ENCODE measurements around the gene TMX2. TPM values are rescaled to one million over a fixed set of nuclear protein-coding genes. Genes with fewer than 3 reads are reported as not detected.

Gene TMX2, protein sequence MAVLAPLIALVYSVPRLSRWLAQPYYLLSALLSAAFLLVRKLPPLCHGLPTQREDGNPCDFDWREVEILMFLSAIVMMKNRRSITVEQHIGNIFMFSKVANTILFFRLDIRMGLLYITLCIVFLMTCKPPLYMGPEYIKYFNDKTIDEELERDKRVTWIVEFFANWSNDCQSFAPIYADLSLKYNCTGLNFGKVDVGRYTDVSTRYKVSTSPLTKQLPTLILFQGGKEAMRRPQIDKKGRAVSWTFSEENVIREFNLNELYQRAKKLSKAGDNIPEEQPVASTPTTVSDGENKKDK
- total RNA-seq: 38.9 and 56.1 TPM in 2 replicates

DNA sequence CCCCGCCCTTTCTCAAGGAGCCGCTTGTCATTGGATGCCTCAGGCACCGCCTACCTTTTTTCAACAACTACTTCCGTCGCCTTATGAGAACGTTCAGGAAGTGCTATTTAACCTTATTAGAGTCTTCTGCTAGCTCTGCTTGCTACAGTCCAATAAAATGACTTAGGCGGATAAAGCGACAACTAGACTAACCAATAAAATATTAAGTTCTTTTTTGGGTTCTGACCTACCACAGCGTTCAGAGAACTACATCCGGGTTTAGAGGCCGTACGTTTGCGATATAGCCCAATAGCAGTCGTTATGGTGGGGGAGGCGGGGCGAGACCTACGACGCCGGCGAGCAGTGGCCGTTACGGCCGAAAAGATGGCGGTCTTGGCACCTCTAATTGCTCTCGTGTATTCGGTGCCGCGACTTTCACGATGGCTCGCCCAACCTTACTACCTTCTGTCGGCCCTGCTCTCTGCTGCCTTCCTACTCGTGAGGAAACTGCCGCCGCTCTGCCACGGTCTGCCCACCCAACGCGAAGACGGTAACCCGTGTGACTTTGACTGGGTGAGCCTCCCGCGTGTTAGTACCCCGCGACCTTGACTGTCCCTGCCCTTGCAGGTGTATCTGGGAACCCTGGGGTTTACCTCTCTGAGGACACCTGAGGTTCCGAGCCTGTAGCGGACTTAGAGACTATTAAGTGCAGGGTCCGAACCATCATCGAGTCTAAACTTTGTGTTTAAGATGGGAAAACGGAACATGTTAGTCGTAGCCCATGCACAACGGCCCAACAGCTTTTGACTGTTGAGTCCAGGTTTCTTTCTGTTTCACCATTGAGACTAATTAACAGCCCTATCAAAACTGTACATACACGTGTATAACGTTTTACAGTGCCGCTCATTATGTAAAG is at the start of gene TMX2:
Gene TMX2 (plus strand): TSS at position 338 of the 895 bp plus-strand sequence. CDS start 26 bp downstream, at position 364.

DNA sequence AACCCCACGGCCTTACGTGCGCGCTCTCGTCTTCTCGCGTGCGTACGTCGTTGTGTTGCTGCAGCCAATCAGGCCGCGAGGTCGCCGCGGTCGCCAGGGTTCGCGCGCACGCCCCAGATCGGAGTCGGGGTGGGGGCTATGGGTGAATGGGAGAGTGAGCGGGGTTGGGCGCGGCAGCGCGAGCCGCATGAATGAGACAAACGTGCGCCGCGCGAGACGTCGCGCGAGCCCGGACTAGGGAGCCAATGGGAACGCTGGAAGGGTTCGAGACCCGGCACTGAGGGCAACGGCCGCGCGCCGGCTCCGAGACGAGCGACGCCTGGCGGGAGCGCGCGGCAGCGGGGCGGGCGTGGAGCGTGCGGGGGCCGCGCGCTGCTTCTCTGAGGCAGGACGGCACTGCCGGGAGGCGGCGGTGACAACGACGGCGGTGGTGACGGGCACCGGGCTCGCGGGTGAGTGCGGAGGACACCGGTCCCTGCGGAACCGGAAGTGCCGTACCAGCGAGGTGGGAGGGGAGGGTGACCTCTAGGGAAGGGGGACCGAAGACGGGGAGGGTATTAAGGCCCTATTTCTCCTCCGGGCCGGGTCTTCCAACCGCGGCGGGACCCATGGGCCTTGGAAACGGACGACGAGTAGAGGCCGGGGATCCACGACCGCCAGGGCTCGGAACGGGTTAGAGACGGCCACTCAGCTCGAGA is 44.5 kb upstream of the TMX2 start, which contains the start of gene ZDHHC5:
Gene ZDHHC5 (plus strand): TSS at position 379 of the 698 bp plus-strand sequence. CDS start 4,977 bp downstream, outside the sequence.

DNA sequence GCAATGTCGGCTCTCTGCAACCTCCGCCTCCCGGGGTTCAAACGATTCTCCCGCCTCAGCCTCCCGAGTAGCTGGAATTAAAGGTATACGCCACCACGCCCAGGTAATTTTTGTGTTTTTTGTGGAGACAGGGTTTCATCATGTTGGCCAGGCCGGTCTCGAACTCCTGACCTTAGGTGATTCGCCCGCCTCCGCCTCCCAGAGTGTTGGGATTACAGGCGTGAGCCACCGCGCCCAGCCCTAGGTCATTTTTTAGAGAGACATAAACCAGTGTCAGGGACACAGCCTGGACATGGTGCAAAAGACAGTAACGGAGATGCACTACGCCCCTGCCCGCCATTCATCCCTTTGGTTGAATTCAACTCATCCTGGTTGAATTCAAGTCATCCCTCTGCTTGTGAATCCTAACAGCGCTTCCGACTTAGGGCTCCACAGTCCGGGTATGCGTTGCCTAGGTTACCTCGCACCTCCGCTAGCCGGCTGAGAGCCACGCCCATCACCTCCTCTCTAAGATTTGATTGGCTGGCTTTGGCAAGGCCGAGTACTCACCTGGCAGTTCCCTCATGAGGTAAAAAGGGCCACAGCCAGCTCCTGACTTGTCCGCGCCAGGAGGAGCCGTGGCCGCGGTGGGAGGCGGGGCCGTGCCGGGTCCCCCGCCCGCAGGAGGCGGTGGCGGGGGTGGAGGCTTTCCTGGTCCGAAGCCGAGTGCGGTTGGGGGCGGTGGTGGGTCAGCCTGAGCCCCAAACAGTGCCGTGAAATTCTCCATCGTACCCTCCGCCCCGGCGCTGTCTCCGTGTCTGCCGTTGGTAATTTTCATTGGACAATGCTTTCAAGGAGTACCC is 758 bp upstream of the TMX2 start, which contains the start of gene MED19:
Gene MED19 (minus strand): TSS at position 802 of the 842 bp plus-strand sequence. CDS start 36 bp downstream, at position 766.

DNA sequence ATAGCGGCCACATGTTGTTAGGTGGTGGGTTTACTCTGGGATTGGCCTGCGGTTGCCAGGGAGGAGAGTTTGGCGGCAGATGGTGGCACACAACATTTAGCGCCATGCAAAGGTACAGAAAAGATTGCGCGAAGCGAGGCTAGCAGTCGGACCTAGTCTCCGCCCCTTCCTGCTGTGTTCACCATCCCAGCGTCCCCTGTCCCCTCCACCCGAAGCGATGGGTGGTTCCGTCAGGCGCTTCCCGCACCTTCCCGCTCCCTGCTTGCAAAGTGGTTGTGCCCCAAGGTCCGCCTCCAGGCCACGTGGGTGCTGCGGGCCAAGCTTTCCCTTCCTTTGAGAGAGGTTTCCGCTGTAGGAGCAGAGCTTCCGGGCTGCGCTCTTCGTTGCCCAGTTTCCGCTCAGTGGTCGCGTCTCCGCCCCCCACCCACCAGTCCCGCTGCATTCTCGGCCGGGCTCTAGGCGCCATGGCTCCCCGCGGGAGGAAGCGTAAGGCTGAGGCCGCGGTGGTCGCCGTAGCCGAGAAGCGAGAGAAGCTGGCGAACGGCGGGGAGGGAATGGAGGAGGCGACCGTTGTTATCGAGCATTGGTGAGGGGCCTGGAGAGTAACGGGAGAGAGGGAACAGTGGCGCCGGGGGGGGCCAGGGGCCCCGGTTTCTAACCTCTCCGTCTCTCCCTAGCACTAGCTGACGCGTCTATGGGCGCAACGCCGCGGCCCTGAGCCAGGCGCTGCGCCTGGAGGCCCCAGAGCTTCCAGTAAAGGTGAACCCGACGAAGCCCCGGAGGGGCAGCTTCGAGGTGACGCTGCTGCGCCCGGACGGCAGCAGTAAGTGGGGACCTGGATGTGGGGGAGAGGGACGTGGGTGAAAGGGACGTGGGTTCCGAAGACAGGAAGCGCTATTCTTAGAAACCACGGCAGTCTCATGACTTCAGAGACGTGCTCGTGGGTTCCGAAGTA is 29.0 kb downstream of the TMX2 start, which contains the start of gene SELENOH:
Gene SELENOH (plus strand): TSS at position 360 of the 955 bp plus-strand sequence. CDS start 105 bp downstream, at position 465.

DNA sequence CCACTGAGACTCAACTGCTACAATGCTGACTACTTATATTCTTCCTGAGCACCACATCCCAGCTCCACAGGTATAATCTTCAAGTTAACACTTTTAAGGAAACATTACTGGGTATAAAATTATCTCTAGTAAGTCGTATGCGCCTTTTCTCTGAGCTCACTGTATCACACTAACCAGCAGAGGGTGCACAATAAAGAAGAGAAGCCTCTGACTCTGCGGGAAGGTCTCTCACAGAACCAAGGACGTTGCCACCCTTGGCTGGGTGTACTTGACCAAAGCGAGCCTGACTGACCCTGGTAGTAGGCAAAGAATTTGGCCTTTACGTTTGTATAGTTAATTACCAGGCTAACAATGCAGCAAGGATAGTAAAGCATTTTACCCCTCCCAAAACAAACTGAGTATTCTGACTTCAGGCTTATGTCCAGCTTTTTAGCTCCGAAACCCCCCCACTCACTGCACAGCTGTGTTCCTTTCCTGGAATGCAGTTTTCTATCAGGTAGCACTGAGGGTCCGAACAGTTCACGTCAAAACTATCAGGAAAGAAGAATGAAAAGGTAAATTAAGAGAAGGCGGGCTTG is 39.4 kb downstream of the TMX2 start, which contains the start of gene BTBD18:
Gene BTBD18 (minus strand): TSS at position 144 of the 578 bp plus-strand sequence. CDS start 631 bp downstream, outside the sequence.

DNA sequence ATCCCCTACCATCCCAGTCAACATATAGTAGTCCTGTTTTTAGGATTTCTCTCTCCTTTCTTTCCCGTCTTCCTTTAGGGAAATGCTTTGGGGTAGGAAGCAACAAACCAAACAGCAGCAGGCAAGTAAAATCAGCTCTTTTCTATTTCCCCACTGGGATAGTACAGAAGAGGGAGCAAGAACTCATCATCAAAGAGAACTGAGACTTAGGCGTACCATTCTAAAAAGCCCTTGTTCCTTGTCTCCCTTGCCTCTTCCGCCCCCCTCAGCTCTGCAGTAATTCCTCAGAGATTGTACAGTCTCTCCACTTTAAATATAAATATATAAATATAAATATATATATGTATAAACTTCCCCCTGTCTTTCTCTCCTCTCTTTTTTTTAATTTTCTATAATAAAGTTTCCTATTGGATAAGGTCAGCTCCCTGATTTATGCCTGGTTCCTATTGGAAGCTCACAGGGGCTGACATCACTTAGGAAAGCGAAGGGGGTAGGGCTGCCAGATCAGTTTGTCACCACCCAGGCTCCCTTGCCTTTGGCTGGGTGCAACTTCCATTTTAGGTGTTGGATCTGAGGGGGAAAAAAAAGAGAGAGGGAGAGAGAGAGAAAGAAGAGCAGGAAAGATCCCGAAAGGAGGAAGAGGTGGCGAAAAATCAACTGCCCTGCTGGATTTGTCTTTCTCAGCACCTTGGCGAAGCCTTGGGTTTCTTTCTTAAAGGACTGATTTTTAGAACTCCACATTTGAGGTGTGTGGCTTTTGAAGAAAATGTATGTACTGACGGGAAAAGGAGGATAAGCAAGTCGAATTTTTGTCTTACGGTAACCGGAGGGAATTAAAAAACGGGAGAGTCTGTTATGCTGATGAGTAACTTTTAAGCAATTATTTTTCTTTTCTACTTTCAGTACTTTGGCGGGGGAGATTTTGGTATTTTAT is 49.2 kb downstream of the TMX2 start, which contains the start of gene CTNND1:
Gene CTNND1 (plus strand): TSS at position 502 of the 934 bp plus-strand sequence. CDS start 29,677 bp downstream, outside the sequence.

Other genes starting within 250 kb of the TMX2 start
- gene SLC43A1, start 196.9 kb upstream of the TMX2 start, total RNA-seq: 23.5 and 25.3 TPM in 2 replicates
- gene TIMM10, start 181.8 kb upstream of the TMX2 start, total RNA-seq: 22.4 and 34.1 TPM in 2 replicates
- gene SMTNL1, start 175.0 kb upstream of the TMX2 start, total RNA-seq: not detected in 2 replicates
- gene UBE2L6, start 144.9 kb upstream of the TMX2 start, total RNA-seq: 74.5 and 81.5 TPM in 2 replicates
- gene SERPING1, start 114.9 kb upstream of the TMX2 start, total RNA-seq: 762 and 840 TPM in 2 replicates
- gene YPEL4, start 62.7 kb upstream of the TMX2 start, total RNA-seq: 2.5 and 3.2 TPM in 2 replicates
- 11.0 and 14.3 TPM in 2 replicates for gene CLP1, start 54.8 kb upstream of the TMX2 start, total RNA-seq
- 35.6 and 36.6 TPM in 2 replicates for gene ZDHHC5, start 44.5 kb upstream of the TMX2 start, total RNA-seq
- gene MED19, start 378 bp upstream of the TMX2 start, total RNA-seq: 10.5 TPM in 2 replicates
- gene SELENOH, start 28.9 kb downstream of the TMX2 start, total RNA-seq: 99.1 and 104 TPM in 2 replicates
- not detected in 2 replicates for gene BTBD18, start 39.2 kb downstream of the TMX2 start, total RNA-seq
- gene CTNND1, start 49.2 kb downstream of the TMX2 start, total RNA-seq: 59.2 and 68.4 TPM in 2 replicates